ENCODE data around the gene MRM2.

DNA sequence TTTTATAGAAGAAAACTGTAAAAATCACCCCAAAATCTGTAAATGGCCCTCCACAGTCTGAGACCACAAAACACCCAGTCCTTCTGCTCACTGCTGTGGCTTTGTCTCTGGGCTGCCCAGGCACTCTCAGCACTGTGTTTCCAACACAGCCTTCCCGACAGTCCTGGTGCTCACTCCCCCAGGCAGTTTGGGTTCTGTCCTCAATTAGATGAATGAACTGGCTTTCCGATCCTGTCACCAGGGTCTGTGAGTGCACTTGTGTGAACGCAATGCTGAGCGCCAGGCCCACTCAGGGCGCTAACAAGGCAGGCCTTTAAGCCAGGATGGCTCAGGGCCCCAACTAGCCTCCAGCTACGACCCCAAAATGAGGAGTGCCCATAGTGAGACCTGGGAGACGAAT lies 12.5 kb downstream of the MRM2 start:
- TF ChIP-seq TAF1 (IDR thresholded peaks at IDR 0.05; ENCODE audit: low read depth, low read length) (no peak), POLR2A (IDR thresholded peaks at IDR 0.05; ENCODE audit: low read depth, low read length) (no peak), POLR2AphosphoS5 (IDR thresholded peaks at IDR 0.05; ENCODE audit: low read depth, low read length) (no peak), SPI1 (IDR thresholded peaks at IDR 0.05; ENCODE audit: low read depth, low read length) (no peak), POU2F2 (IDR thresholded peaks at IDR 0.05; ENCODE audit: low read depth, low read length) (no peak), PAX5 (IDR thresholded peaks at IDR 0.05; ENCODE audit: insufficient read depth, low read length, severe bottlenecking) (no peak)
